ENCODE results near the gene DDX5. TPM values are rescaled to one million over a fixed set of nuclear protein-coding genes. Genes with fewer than 3 reads are reported as not detected.
A peak's percentile ranks its signal among the peaks of the same experiment; 100 is the strongest.

The DDX5 gene
- total and polyA plus RNA-seq, 2 donors = 386 to 704 TPM

GRCh38 chr17:64504769-64505339, 1.2 kb downstream of the DDX5 start:
- H3K4me1 ChIP-seq (ENCODE audit: insufficient read depth) = no peaks in the 10 kb centered on the region
- H3K27ac ChIP-seq (ENCODE audit: low read depth) = peak overlapping the region; percentile 38
- peaks cover 8% of the 10 kb centered on the region for H3K36me3 ChIP-seq (ENCODE audit: insufficient read depth)
- peak; percentile 20 for DNase-seq (ENCODE audit: extremely low spot score)
- H3K4me3 ChIP-seq (ENCODE audit: low read depth, low read length) = peak overlapping the region; percentile 91
- WGBS = under 1% methylated on average over 13 of the region's 13 CpGs

DNA sequence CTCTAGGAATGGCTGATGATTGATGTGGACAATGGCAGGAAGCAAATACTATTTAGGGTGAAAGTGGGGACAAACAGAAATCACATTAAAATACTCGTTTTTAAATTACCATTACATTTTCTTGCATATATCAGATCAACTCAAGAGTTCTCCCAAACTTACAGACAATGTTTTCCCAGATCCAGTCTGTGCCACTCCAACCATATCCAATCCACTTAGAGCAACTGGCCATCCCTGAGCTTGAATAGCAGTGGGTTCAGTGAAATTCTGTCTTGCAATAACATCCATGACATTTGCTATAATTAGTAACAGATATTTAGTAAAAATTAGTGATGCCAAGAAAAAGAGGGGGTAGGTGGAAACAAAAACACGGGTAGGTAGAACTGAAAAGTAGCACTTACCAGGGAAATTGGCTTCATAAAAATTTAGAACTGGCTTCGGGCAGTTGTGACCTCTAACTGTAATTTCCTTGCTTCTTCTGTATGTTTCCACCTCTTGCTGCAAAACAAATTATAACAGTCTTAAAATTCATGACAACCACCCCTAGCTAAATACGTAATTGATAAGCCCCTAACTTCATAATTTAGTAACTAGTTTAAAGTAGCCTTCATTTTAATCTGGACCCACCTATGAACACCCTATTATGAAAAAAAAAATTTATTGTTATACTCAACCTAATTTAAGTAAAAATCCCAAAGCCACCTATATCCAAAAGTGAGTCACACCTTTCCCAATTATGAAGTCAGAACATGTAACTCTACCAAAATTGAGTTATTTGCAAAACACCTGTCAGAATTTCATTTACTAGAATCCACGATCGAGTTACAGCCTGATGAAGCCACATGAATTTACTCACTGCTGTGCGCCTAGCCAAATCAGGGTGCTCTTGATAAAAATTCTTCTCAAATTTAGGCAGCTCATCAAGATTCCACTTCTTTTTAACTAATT, 2.0 kb downstream of the DDX5 start:
- Histone ChIP-seq H3K36me3 (ENCODE audit: insufficient read depth) (peaks cover 9% of the 10 kb centered on the region), H3K4me1 (ENCODE audit: insufficient read depth) (no peaks in the 10 kb centered on the region), H3K4me3 (ENCODE audit: low read depth, low read length) (peak overlapping the region; percentile 91), H3K27ac (ENCODE audit: low read depth) (no peak overlapping the region)
- WGBS = 31% methylated on average over 7 of the region's 7 CpGs
- DNase-seq (ENCODE audit: extremely low spot score) = no peak

GRCh38 chr17:64503341-64503740, 2.7 kb downstream of the DDX5 start:
- Histone ChIP-seq H3K36me3 (ENCODE audit: insufficient read depth) (peaks cover 9% of the 10 kb centered on the region), H3K4me1 (ENCODE audit: insufficient read depth) (no peaks in the 10 kb centered on the region), H3K4me3 (ENCODE audit: low read depth, low read length) (no peak overlapping the region), H3K27ac (ENCODE audit: low read depth) (no peak overlapping the region)
- DNase-seq (ENCODE audit: extremely low spot score) = no peak
- WGBS = 80% methylated on average over 5 of the region's 5 CpGs

- no peak for DNase-seq (ENCODE audit: extremely low spot score)
- no peaks in the 10 kb centered on the region for H3K4me1 ChIP-seq (ENCODE audit: insufficient read depth)
- 65% methylated on average over 2 of the region's 2 CpGs for WGBS
- H3K27ac ChIP-seq (ENCODE audit: low read depth) = no peak overlapping the region
- H3K4me3 ChIP-seq (ENCODE audit: low read depth, low read length) = no peak overlapping the region
- H3K36me3 ChIP-seq (ENCODE audit: insufficient read depth) = peaks cover 10% of the 10 kb centered on the region
Measured at GRCh38 chr17:64502809-64503208, 3.3 kb downstream of the DDX5 start.

GRCh38 chr17:64502021-64502420, 4.1 kb downstream of the DDX5 start:
- no peak for DNase-seq (ENCODE audit: extremely low spot score)
- 70% methylated on average over 3 of the region's 3 CpGs for WGBS
- Histone ChIP-seq H3K4me1 (ENCODE audit: insufficient read depth) (no peaks in the 10 kb centered on the region), H3K36me3 (ENCODE audit: insufficient read depth) (peaks cover 10% of the 10 kb centered on the region), H3K4me3 (ENCODE audit: low read depth, low read length) (no peak overlapping the region), H3K27ac (ENCODE audit: low read depth) (no peak overlapping the region)

DNA sequence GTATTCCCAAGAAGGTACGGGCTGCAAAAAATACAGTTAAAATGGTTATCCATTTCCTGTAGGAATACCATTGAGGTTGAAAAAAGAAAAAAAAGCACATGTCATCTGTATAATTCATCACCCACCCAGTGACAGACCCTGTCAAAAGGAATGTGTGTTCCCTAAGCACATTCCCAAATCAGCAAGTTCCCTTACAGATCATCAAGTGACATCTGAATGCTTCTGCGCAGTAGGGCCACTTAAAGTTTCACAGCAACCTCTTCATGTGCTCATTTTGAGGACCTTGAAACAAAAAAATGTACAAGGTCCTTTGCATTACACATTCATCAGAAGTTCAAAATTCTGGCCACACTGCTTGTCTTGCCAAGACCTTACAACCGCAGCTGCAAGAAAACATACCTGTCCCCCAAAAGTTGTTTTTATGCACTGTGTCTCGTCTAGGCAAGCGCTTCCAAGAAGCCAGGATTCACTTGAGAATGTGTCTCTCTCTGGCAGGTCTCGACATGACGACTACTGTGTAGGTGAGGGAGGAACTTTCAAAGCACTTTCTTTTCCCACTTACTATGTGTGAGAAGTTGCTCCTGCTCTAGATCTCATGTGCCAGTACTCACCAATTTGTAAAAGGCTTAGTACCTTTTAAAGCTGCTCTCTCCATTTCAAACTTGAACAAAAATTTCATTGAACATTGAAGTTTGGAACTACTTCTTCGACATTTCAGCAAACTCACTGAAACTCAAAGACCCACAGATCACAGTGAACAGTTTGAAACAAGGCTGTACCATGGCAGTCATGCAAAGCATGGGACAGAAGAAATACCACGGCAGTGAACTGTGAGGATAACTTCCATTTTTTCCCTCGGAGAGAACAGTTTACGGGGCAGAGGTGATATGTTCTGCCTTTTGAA, 5.0 kb downstream of the DDX5 start:
- Histone ChIP-seq H3K4me3 (ENCODE audit: low read depth, low read length) (no peak overlapping the region), H3K36me3 (ENCODE audit: insufficient read depth) (peaks cover 10% of the 10 kb centered on the region), H3K27ac (ENCODE audit: low read depth) (no peak overlapping the region), H3K4me1 (ENCODE audit: insufficient read depth) (no peaks in the 10 kb centered on the region)
- WGBS = 81% methylated on average over 11 of the region's 11 CpGs
- no peak for DNase-seq (ENCODE audit: extremely low spot score)

GRCh38 chr17:64500487-64500859, 5.6 kb downstream of the DDX5 start:
- 87% methylated on average over 8 of the region's 8 CpGs for WGBS
- no peak overlapping the region for H3K27ac ChIP-seq (ENCODE audit: low read depth)
- peaks cover 10% of the 10 kb centered on the region for H3K36me3 ChIP-seq (ENCODE audit: insufficient read depth)
- no peak for DNase-seq (ENCODE audit: extremely low spot score)
- no peak overlapping the region for H3K4me3 ChIP-seq (ENCODE audit: low read depth, low read length)
- no peaks in the 10 kb centered on the region for H3K4me1 ChIP-seq (ENCODE audit: insufficient read depth)

- H3K36me3 ChIP-seq (ENCODE audit: insufficient read depth) = peaks cover 10% of the 10 kb centered on the region
- peak overlapping the region; percentile 5 for H3K27ac ChIP-seq (ENCODE audit: low read depth)
- no peaks in the 10 kb centered on the region for H3K4me1 ChIP-seq (ENCODE audit: insufficient read depth)
- DNase-seq (ENCODE audit: extremely low spot score) = no peak
- no peak overlapping the region for H3K4me3 ChIP-seq (ENCODE audit: low read depth, low read length)
- WGBS = 78% methylated on average over 6 of the region's 6 CpGs
Measured at GRCh38 chr17:64499805-64500486, 6.1 kb downstream of the DDX5 start.

DNA sequence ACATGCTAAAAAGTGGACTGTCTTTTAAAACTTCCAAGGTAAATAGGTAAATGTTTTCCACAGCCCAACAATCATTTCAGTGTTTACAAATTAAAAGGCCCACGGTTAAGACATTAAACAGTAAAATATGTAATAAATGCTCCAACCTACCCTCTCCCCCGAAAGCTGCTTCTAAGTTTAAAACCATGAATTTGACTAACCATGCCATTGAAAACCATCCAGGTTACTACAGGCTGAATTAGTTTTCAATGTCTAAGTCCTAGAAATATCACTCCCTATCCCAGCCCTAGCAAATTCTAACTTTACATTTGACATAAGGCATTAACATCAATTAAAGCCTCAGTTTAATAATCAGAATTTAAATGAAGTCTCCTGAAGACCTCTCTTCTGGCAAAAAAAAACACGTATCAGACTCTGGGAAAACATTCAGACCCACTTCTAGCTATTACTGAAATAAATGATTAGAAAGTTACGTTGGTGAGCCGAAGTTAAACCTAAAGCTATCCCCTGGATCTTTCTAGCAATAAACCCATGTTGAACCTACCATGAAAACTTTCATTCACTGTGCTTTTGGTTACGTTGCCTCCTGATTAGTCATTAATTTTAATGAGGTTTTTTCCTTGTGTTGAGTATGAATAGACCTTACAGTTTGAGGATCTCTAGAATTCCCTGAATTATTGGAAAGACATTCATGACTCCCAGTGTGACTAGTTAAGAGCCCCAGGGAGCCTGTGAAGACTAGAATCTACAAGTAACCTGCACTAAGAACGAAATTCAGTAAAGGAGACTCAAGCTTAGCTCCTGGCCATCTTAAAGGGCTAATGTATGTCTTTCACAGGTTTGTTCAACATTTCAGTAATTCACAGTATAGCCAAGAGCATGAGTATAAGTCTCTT, 7.5 kb downstream of the DDX5 start:
- Histone ChIP-seq H3K4me1 (ENCODE audit: insufficient read depth) (no peaks in the 10 kb centered on the region), H3K4me3 (ENCODE audit: low read depth, low read length) (no peak overlapping the region), H3K36me3 (ENCODE audit: insufficient read depth) (peaks cover 10% of the 10 kb centered on the region), H3K27ac (ENCODE audit: low read depth) (no peak overlapping the region)
- 64% methylated on average over 7 of the region's 7 CpGs for WGBS
- DNase-seq (ENCODE audit: extremely low spot score) = no peak

DNA sequence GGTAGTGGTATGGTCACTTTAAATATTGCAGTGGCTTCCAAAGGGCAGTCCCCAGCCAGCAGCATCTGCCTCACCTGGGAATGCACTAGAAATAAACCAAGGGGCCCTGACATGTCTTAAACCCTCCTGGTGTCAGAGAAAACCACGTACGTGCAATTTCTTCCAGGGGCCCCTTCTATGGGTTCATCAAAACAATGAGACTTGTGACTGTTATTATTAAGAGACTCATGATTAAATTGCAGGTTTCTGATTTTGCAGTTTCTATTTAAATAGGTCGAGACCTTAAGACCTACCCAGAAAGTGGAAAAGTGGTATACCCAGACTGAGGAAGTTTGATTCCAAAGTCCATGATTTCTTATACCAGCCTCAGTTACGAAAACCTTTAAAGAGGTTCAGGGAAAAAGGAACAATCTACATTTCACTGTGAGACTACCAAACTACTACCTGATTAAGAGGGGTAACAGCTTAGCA, 8.5 kb downstream of the DDX5 start:
- Histone ChIP-seq H3K36me3 (ENCODE audit: insufficient read depth) (peaks cover 10% of the 10 kb centered on the region), H3K27ac (ENCODE audit: low read depth) (peak overlapping the region; percentile 67), H3K4me3 (ENCODE audit: low read depth, low read length) (no peak overlapping the region), H3K4me1 (ENCODE audit: insufficient read depth) (no peaks in the 10 kb centered on the region)
- whole genome bisulfite sequencing = 43% methylated on average over 4 of the region's 4 CpGs
- no peak for DNase-seq (ENCODE audit: extremely low spot score)

GRCh38 chr17:64496786-64497564, 9.1 kb downstream of the DDX5 start, which contains the start of gene POLG2:
Gene POLG2 (minus strand): TSS chr17:64497054. CDS start chr17:64496968, 86 bp downstream.
- H3K36me3 ChIP-seq (ENCODE audit: insufficient read depth) = peaks cover 8% of the 10 kb centered on the region
- peak within 1 kb of the TSS; percentile 61 for H3K4me3 ChIP-seq (ENCODE audit: low read depth, low read length)
- under 1% methylated on average over 50 of the region's 50 CpGs for WGBS
- DNase-seq (ENCODE audit: extremely low spot score) = peak; percentile 84
- H3K27ac ChIP-seq (ENCODE audit: low read depth) = peak within 1 kb of the TSS; percentile 67
- H3K4me1 ChIP-seq (ENCODE audit: insufficient read depth) = no peaks in the 10 kb centered on the region
